OCI-LY1 (cell line): Measurements from ENCODE around the gene ERMAP.

Source experiments
- H2AFZ ChIP-seq: fragments of 200-600 bp; sonication (generic), shearing (Covaris generic); 2 replicates; pipeline ENCODE4 v1.6.0; 2014; ENCODE audit warnings: antibody characterized with exemption, mild to moderate bottlenecking, low read length
- H3F3A ChIP-seq: fragments of 200-600 bp; sonication (generic), shearing (Covaris generic); 2 replicates; pipeline ENCODE4 v1.6.0; 2014; ENCODE audit warnings: mild to moderate bottlenecking, antibody characterized with exemption, low read length, moderate library complexity; ENCODE audit not compliant: insufficient read depth
- H3K27ac ChIP-seq: fragments of 200-600 bp; sonication (generic); 2 replicates; pipeline ENCODE4 v1.5.1; 2014; ENCODE audit warnings: low read length, mixed run types, mild to moderate bottlenecking, low read depth; ENCODE audit not compliant: poor library complexity, severe bottlenecking
- H3K27me3 ChIP-seq: fragments of 200-600 bp; sonication (generic); 2 replicates; pipeline ENCODE4 v1.6.0; 2014; ENCODE audit warnings: antibody characterized with exemption, mild to moderate bottlenecking, low read length, moderate library complexity; ENCODE audit not compliant: insufficient read depth
- H3K36me3 ChIP-seq: fragments of 200-600 bp; sonication (generic); 2 replicates; pipeline ENCODE4 v1.6.1; 2014; ENCODE audit warnings: mild to moderate bottlenecking, antibody characterized with exemption, low read length, moderate library complexity, mixed read lengths; ENCODE audit not compliant: insufficient read depth
- H3K4me1 ChIP-seq: fragments of 200-600 bp; sonication (generic); 2 replicates; pipeline ENCODE4 v1.5.1; 2014; ENCODE audit warnings: mild to moderate bottlenecking, low read length, moderate library complexity; ENCODE audit not compliant: insufficient read depth, severe bottlenecking
- H3K4me2 ChIP-seq: fragments of 200-600 bp; sonication (generic), shearing (Covaris generic); 2 replicates; pipeline ENCODE4 v1.6.1; 2014; ENCODE audit warnings: low read length
- H3K4me3 ChIP-seq: fragments of 200-600 bp; sonication (generic); 2 replicates; pipeline ENCODE4 v1.5.1; 2014; ENCODE audit warnings: low read length, low read depth, mild to moderate bottlenecking, mixed read lengths; ENCODE audit not compliant: poor library complexity, severe bottlenecking
- H3K79me2 ChIP-seq: fragments of 200-600 bp; shearing (Covaris generic); 2 replicates; pipeline ENCODE4 v1.6.1; 2016; ENCODE audit warnings: mixed run types, low read length, mixed read lengths; ENCODE audit not compliant: insufficient read depth
- H3K9ac ChIP-seq: fragments of 200-600 bp; sonication (generic), shearing (Covaris generic); 2 replicates; pipeline ENCODE4 v1.6.1; 2014; ENCODE audit warnings: mild to moderate bottlenecking, low read length, mixed read lengths
- H3K9me2 ChIP-seq: fragments of 200-600 bp; sonication (generic), shearing (Covaris generic); 2 replicates; pipeline ENCODE4 v1.6.1; 2014; ENCODE audit warnings: low read depth, mild to moderate bottlenecking, low read length, mixed read lengths
- H3K9me3 ChIP-seq: fragments of 200-600 bp; shearing (Covaris generic); 2 replicates; pipeline ENCODE4 v1.6.1; 2014; ENCODE audit warnings: low read length, mixed read lengths
- H4K20me1 ChIP-seq: fragments of 200-600 bp; sonication (generic), shearing (Covaris generic); 2 replicates; pipeline ENCODE4 v1.6.0; 2016; ENCODE audit warnings: mild to moderate bottlenecking, low read length; ENCODE audit not compliant: insufficient read depth
- EZH2 ChIP-seq: fragments of 200-600 bp; sonication (generic), shearing (Covaris generic); IDR thresholded peaks from 2 replicates; pipeline ENCODE4 v1.8.0; 2017; ENCODE audit warnings: borderline replicate concordance, mixed run types, mild to moderate bottlenecking, antibody characterized with exemption, low read length, moderate library complexity, mixed read lengths
- TF ChIP-seq, protein P1 (sequence below): fragments of 200-600 bp; sonication (generic), shearing (Covaris generic); IDR thresholded peaks from 2 replicates; pipeline ENCODE4 v1.5.1; 2017; ENCODE audit warnings: mild to moderate bottlenecking, antibody characterized with exemption, low read length, moderate library complexity, mixed read lengths

Gene ERMAP

DNA sequence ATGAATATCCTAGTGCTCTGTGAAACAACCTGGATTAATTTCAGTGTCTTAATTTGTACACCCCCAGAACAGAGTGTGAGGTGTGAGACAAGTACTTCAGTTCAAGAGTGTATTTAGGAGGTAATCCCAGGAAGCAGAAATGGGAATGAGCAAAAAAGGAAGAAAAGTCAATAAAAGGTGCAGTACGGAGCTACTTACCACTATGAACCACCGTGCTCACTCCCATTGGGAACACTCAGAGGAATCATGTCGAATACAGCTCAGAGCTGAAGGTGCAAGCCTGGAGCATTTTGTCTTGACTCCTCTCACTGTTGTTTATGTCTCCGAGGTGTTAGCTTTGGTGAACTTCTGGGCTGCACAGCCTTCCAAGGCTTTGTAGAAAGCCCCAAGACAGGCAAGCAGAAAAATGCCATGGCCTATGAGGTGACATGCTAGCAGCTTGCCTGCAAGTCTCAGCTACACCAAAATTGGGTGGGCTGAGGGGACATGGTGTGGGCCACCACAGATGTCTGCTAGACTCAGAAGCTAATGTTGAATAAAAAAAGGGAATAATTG is 7.6 kb downstream of the ERMAP start:
- no peaks in the 10 kb centered on the region for H3K36me3 ChIP-seq
- H3K9me3 ChIP-seq: no peaks in the 10 kb centered on the region
- no peaks in the 10 kb centered on the region for H3K79me2 ChIP-seq
- H3K27me3 ChIP-seq: no peaks in the 10 kb centered on the region
- H3K4me3 ChIP-seq: no peak overlapping the region
- H3K4me1 ChIP-seq: no peaks in the 10 kb centered on the region
- no peaks in the 10 kb centered on the region for H3K9me2 ChIP-seq
- no peak for TF ChIP-seq EZH2
- TF ChIP-seq, protein P1, sequence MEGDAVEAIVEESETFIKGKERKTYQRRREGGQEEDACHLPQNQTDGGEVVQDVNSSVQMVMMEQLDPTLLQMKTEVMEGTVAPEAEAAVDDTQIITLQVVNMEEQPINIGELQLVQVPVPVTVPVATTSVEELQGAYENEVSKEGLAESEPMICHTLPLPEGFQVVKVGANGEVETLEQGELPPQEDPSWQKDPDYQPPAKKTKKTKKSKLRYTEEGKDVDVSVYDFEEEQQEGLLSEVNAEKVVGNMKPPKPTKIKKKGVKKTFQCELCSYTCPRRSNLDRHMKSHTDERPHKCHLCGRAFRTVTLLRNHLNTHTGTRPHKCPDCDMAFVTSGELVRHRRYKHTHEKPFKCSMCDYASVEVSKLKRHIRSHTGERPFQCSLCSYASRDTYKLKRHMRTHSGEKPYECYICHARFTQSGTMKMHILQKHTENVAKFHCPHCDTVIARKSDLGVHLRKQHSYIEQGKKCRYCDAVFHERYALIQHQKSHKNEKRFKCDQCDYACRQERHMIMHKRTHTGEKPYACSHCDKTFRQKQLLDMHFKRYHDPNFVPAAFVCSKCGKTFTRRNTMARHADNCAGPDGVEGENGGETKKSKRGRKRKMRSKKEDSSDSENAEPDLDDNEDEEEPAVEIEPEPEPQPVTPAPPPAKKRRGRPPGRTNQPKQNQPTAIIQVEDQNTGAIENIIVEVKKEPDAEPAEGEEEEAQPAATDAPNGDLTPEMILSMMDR: no peak
- no peak overlapping the region for H3K4me2 ChIP-seq
- no peaks in the 10 kb centered on the region for H4K20me1 ChIP-seq
- no peak overlapping the region for H2AFZ ChIP-seq
- H3K9ac ChIP-seq: no peak overlapping the region
- no peaks in the 10 kb centered on the region for H3F3A ChIP-seq
- no peak overlapping the region for H3K27ac ChIP-seq

DNA sequence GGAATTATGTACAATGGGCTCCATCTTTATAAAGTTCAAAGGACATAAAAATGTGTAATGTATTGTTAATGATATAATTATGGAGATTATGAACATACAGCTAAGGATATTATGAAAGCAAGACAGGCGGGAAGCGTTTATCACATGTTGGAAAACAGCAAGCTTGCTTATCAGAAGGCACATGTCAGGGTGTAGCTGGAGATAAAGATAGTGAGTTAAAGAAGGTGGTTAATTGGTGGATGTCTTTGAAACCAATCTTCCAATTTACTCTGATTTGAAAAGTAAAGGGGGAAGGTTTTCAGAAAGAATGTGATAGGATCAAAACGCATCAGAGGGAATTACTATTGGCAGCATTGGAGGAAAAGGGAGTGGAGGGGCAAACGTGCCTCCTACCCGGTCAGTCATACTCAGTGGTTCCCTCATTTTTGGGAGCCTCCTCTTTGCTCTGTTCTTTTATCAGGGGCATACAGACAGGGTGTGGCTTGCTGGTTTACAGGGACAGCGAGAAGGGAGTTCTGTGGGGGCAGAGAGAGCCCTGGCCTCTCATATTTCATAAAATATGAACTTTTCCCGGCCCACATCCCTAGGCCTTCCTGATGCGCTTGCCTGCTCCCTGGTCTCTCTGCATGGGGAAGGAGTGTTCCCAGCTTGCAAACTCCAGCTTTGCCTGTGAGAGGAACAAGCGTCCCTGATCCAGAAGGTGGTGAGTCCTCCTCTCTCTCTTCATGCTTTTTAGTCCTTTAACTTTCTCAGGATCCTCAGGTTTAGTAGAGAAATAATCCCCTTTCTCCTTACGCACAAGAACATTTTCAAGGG is 8.3 kb downstream of the ERMAP start:
- Histone ChIP-seq H3K9me2 (no peaks in the 10 kb centered on the region), H3K9me3 (no peaks in the 10 kb centered on the region), H2AFZ (no peak overlapping the region), H3F3A (no peaks in the 10 kb centered on the region), H3K4me3 (no peak overlapping the region), H3K27me3 (no peaks in the 10 kb centered on the region), H3K27ac (no peak overlapping the region), H4K20me1 (no peaks in the 10 kb centered on the region), H3K79me2 (no peaks in the 10 kb centered on the region), H3K4me1 (no peaks in the 10 kb centered on the region), H3K9ac (no peak overlapping the region), H3K4me2 (no peak overlapping the region), H3K36me3 (no peaks in the 10 kb centered on the region)
- TF ChIP-seq, protein P1: no peak
- no peak for TF ChIP-seq EZH2

DNA sequence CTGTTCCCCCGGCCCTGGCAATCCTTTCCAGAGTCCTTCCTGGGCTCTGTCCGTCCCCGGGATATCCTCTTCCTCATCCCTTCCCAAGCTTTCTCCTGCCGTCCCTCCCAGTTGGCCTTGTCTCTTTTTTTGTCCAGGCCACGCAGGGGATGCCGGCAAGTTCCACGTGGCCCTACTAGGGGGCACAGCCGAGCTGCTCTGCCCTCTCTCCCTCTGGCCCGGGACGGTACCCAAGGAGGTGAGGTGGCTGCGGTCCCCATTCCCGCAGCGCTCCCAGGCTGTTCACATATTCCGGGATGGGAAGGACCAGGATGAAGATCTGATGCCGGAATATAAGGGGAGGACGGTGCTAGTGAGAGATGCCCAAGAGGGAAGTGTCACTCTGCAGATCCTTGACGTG is 13.7 kb downstream of the ERMAP start:
- TF ChIP-seq EZH2: no peak
- TF ChIP-seq, protein P1: no peak
- H3K4me2 ChIP-seq: no peak overlapping the region
- no peak overlapping the region for H3K4me3 ChIP-seq
- H3K9me2 ChIP-seq: no peaks in the 10 kb centered on the region
- no peaks in the 10 kb centered on the region for H3K36me3 ChIP-seq
- no peaks in the 10 kb centered on the region for H3K27me3 ChIP-seq
- H3F3A ChIP-seq: no peaks in the 10 kb centered on the region
- H3K27ac ChIP-seq: no peak overlapping the region
- H2AFZ ChIP-seq: no peak overlapping the region
- H3K4me1 ChIP-seq: no peaks in the 10 kb centered on the region
- no peaks in the 10 kb centered on the region for H3K79me2 ChIP-seq
- no peaks in the 10 kb centered on the region for H3K9me3 ChIP-seq
- no peak overlapping the region for H3K9ac ChIP-seq
- no peaks in the 10 kb centered on the region for H4K20me1 ChIP-seq
